G401 (cell line): Measurements from ENCODE around the gene NME7. TPM values are rescaled to one million over a fixed set of nuclear protein-coding genes. Genes with fewer than 3 reads are reported as not detected.
"Not testable (repeated sequence)": the region's sequence is repeated elsewhere in the genome, so short reads cannot be mapped to it uniquely, and the experiment has no call there.

Experiments
- DNase-seq: peaks from one replicate; pipeline ENCODE4 v3.0.0-alpha.2; 2015; ENCODE audit warnings: low spot score
- in situ Hi-C: cut with HindIII; loops from 2 replicates; pipeline ENCODE4 v1.10.0; 2016; ENCODE audit warnings: low sequenced_read_pairs, mixed read lengths
- total RNA-seq: library from RNA; depleted of rRNA; stranded (reverse); fragments of >200 nt; shearing (Covaris generic); gene quantifications from 2 replicates; pipeline ENCODE4 v1.2.3, GENCODE V29; 2014

Gene NME7
- total RNA-seq, 1 experiment from 2014 or later: 15.4 TPM

- DNase-seq: no peak
- in situ Hi-C loops: no loop called here
Observed at GRCh38 chr1:169142129-169142528, 225.5 kb downstream of the NME7 start.

GRCh38 chr1:169141356-169141755, 226.2 kb downstream of the NME7 start:
- in situ Hi-C loops: no loop called here
- DNase-seq: no peak

- no peak for DNase-seq
- in situ Hi-C loops: no loop called here
Observed at GRCh38 chr1:169138866-169139670, 228.5 kb downstream of the NME7 start.

- no peak for DNase-seq
- in situ Hi-C loops: no loop called here
Observed at GRCh38 chr1:169137357-169137756, 230.2 kb downstream of the NME7 start.

DNA sequence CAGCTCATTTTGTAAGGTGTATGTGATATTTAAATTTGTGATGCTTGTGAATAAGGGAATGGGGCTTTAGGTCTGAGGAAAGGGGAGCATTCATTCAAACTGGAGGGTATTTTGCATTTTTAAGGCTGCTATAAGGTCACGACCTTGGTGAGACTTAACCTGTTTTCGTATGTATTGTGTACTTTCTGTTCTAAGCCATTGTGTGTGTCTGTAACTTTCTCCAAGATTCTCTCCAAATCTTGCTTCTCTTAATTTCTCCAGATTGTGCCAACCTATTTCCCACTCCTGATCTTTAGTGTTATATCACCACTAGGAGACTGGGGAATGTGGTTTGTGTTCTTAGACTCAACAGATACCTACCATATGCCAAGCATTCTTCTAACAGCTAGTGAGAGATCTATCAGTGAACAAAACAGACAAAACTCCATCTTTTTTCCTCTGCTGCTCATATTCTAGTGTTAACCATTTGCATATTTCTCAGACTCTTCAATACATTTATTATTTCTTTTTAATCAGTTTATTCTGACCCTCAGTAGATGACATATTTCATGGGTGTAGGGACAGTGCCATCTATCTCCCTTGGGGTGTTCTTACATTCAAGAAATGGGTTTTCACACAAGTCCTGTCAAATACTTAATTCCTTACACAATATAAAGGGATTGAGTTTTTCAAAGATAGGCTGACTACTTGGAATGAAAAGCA, 233.6 kb downstream of the NME7 start:
- peak; percentile 49 for DNase-seq
- in situ Hi-C loops: no loop called here

- in situ Hi-C loops: no loop called here
- DNase-seq: no peak
Observed at GRCh38 chr1:169133228-169133576, 234.4 kb downstream of the NME7 start.

DNA sequence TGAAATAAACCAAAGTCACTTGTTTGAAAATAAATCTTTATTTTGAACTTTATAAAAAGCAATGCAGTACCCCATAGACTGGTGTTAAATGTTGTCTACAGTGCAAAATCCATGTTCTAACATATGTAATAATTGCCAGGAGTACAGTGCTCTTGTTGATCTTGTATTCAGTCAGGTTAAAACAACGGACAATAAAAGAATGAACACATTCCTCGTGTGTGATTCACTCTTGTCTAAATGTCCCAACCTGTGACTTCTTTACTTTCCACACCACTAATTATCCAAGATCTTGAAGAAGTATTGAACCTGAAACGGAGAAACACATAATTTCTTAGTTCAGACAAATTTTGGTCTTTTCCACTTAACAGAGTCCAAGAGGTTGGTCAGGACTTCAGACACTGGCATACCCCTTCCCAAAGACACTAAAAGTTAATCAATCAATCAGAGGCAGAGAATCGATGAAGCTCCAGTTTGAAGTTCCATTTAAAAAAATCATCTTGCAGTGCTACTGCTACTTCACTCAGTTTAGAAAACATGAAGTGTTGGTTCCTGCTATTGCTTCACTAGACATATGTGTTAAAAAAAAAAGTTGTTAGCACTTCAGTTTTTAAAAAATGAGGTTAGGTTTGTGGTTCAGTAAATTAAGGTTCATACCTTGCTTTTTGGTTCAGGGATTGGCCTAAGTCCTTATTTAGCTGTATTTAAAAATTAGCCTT, 234.9 kb downstream of the NME7 start:
- no peak for DNase-seq

GRCh38 chr1:169130683-169131082, 236.9 kb downstream of the NME7 start:
- DNase-seq: no peak
- in situ Hi-C loops: no loop called here

More for the DNA sequence above, 234.9 kb downstream of the NME7 start:
- in situ Hi-C loops: no loop called here

DNA sequence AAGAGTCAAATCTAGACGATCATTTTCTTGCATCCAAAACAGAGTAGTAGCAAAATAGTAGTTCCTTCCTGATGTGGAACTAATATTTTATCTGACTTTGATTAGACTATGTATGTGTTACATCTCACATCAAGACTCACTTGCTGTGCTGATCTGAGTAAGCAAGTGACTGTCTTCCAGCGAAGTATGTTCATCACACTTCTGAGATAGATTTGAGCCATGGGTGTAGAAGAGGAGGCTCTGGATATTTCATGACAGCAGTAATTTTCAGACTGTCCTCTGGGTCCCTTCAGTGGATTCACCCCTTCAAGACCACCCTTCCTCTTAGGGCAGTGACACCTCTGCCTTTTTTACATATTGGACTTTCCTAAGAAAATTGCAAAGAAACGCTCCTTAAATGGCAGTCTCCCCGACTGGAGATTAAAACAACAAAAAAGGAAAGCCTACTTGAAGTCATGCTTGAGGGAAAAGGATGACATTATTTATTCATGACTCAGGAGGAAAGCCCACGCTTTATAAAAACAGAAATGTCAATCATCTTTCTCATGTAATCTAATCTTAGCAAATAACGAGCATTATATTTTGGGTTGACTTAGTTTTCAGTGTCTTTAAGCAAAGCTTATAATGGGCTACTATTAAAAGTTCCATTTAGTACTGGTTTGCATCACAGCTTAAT, 238.3 kb downstream of the NME7 start:
- in situ Hi-C loops: no loop called here
- no peak for DNase-seq

DNA sequence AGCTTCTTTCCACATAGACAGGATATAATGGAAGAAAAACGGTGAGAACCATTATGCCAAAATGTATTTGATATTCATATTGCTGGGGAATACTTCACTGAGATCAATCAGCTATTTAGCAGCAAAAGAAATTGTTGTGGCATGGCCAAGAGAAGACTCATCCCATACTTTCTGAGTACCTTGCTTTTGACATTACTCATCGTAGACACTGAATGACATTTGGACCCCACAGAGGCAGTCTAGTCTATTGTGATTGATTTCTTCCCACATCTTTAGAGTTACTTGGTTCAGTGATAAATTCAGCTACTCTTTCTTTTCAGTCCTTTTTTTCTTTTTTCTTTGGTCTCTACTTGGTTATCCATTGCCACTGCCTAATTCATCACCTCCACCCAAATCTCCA, 239.0 kb downstream of the NME7 start:
- in situ Hi-C loops: no loop called here
- DNase-seq: no peak

DNA sequence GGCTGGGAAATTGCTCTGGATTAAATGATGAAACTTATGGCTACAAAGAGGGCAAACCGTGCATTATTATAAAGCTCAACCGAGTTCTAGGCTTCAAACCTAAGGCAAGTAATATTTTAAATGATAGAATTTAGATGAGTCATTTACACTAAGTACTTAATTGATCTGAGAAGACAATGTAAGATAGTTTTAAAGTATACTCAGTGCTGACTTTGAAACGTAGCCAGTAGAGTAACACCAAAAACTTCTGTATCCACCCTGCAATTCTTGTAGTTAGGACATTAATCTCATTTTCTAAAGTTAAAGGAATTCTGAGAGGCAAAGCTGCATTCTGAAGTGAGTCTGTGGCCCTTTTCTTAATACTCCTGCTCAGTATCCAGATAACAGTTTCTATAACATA, 240.3 kb downstream of the NME7 start:
- DNase-seq: no peak
- in situ Hi-C loops: no loop called here

DNA sequence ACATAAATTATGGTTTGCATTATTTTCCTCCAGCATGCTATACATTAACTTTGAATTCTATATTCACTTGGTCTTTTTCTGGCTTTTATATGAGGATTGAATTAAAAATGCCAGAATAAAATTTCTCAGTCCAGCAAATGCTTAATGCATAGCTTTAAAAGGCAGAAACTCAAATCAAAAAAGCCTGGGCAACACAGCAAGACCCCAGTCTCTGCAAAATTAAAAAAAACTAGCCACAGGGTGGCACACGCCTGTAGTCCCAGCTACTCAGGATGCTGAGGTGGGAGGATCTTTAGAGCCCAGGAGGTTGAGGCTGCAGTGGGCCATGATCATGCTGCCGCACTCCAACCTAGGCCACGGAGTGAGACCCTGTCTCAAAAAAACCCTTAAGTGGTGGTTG, 241.3 kb downstream of the NME7 start:
- in situ Hi-C loops: no loop called here
- DNase-seq: no peak

GRCh38 chr1:169125597-169125996, 242.0 kb downstream of the NME7 start:
- in situ Hi-C loops: not testable (repeated sequence)

GRCh38 chr1:169124459-169124858, 243.1 kb downstream of the NME7 start:
- no peak for DNase-seq
- in situ Hi-C loops: no loop called here

More at GRCh38 chr1:169125597-169125996, 242.0 kb downstream of the NME7 start:
- DNase-seq: not testable (repeated sequence)

GRCh38 chr1:169122976-169123375, 244.6 kb downstream of the NME7 start:
- no peak for DNase-seq
- in situ Hi-C loops: no loop called here

DNA sequence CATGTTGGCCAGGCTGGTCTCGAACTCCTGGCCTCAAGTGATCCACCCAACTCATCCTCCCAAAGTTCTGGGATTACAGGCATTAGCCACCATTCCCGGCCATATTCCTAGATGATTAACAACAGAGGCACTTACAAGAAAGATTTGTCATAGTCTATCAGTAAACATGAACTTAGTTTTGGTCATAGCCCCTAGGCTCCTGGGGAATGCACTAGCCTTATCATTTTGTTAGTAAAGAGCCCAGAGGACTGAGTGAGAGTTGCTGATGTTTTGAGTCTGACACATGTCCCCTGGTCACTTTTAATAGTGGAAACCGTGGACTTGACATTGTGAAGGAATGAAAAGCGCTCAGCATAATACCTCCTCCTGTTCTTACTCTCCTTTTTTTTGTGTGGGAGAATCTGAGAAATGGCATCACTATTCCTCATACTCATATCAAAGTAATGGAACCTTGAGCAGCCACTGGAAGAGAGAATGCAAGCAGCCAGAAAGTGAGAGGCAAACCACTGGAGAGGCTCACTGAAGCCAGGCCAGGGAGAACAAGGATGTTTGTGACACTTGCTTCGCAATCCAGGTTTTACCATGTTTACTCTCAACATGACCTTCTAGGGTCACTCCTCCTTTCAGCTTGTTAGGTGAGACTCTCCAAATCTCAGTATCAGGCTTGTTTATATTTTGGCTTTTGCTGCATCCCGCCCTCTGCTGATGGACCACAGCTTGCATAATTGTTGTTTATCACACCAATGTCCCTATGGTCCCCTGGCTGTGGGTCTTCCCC, 246.3 kb downstream of the NME7 start:
- no peak for DNase-seq
- in situ Hi-C loops: no loop called here

DNA sequence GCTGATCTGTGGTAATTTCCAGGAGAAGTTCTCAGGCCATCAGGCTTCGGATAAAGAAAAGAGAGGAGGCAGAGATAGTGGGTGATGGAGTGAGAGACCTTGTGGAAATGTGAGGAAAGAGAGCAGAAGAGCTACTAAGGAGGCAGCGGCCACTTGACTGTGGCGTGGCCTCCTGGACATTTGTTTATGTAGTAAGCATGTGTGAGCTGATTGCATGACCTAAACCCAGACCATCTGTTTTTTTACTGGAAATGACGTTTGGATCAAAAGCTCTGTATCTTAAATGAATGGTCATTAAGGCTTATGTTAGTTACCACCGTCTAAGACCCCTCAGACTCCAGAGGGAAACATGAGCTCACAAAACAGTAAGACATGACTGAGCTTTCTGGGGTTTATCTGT, 247.5 kb downstream of the NME7 start:
- in situ Hi-C loops: no loop called here
- peak; percentile 35 for DNase-seq

- no peak for DNase-seq
- in situ Hi-C loops: no loop called here
Observed at GRCh38 chr1:169119405-169119804, 248.2 kb downstream of the NME7 start.

GRCh38 chr1:169118227-169118626, 249.4 kb downstream of the NME7 start:
- in situ Hi-C loops: no loop called here

More at GRCh38 chr1:169118227-169118626, 249.4 kb downstream of the NME7 start:
- no peak for DNase-seq
